Activated naive CD4-positive, alpha-beta T cell treated with anti-CD3 and anti-CD28 coated beads, Interleukin-2, amount 10 ng/mL, durations not matched to agents 7 days and 5 days (primary cell): ENCODE measurements around the gene CHADL.

Source experiments
- CTCF ChIA-PET: fragments of 350-600 bp; sonication (Branson Sonifier 250); formaldehyde crosslinking; loops from one replicate; lab custom pipeline; 2021; ENCODE audit warnings: antibody characterized with exemption; lab: Charles Lee
- DNase-seq: peaks from one replicate; pipeline ENCODE4 v3.0.0-alpha.2; 2020
- H3K27ac Mint-ChIP-seq: one replicate; pipeline ENCODE4 v1.8.0; 2021; ENCODE audit warnings: mild to moderate bottlenecking, moderate library complexity, mixed read lengths
- H3K27me3 Mint-ChIP-seq: one replicate; pipeline ENCODE4 v1.8.0; 2021; ENCODE audit warnings: mild to moderate bottlenecking, mixed read lengths
- H3K36me3 Mint-ChIP-seq: one replicate; pipeline ENCODE4 v1.8.0; 2021; ENCODE audit warnings: mixed read lengths
- H3K4me1 Mint-ChIP-seq: one replicate; pipeline ENCODE4 v1.8.0; 2021; ENCODE audit warnings: mixed read lengths
- H3K4me3 Mint-ChIP-seq: one replicate; pipeline ENCODE4 v1.8.0; 2021; ENCODE audit warnings: mild to moderate bottlenecking, moderate library complexity, mixed read lengths
- H3K9me3 Mint-ChIP-seq: one replicate; pipeline ENCODE4 v1.8.0; 2021; ENCODE audit warnings: mixed read lengths

CHADL gene

DNA sequence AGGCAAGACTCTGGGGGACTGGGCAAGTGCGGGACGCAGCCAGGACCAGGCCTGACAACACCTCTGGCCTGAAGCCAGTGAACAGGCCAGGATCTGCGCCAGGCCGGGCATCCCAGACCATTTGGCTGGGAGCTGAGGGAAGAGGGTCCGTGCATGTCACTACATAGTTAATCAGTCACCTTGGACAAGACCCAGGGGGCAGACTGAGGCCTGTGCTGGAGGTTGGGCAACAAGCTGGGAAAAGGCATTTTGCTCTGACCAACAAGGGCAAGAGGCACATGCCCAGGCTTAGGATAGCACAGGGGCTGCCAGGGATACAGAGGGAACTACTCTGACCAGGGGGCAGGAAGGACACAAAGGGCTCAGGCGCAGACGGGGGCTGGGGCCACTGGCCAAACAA is 7.0 kb upstream of the CHADL start:
- H3K36me3 Mint-ChIP-seq = peaks cover 34% of the 10 kb centered on the region
- CTCF ChIA-PET = no interaction called here
- H3K9me3 Mint-ChIP-seq = no peaks in the 10 kb centered on the region
- H3K4me3 Mint-ChIP-seq = no peak overlapping the region
- no peak for DNase-seq
- no peaks in the 10 kb centered on the region for H3K4me1 Mint-ChIP-seq
- H3K27ac Mint-ChIP-seq = no peak overlapping the region
- no peaks in the 10 kb centered on the region for H3K27me3 Mint-ChIP-seq

DNA sequence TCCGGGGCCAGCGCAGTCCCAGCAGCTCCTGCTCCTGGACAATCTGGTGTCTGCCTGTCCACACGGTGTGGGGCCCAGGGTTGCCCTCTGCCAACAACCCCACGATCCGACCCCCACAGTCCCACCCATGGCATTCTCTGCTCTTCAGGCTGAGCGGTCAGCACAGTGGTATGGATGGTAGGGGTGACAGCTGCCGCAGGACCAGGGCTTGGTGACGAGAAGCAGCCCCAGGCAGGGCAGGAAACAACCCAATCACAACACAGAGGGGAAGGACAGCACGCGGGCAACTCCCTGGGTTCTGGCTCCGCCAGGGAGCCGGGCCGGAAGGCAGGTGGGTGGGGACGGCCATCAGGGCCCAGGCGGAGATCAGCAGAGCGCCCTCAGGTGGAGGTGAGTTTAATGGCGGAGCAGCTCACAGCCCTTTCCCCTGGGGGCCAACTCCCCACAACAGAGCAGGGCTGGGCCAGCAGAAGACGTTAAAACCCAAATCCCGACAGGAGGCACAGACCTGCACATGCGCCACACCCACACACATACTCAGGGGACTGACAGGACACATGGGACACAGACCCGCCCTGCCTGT is 5.3 kb upstream of the CHADL start:
- Mint-ChIP-seq H3K4me3 (no peak overlapping the region), H3K9me3 (no peaks in the 10 kb centered on the region), H3K36me3 (peaks cover 28% of the 10 kb centered on the region), H3K27ac (no peak overlapping the region), H3K4me1 (no peaks in the 10 kb centered on the region), H3K27me3 (no peaks in the 10 kb centered on the region)
- no peak for DNase-seq
- CTCF ChIA-PET = interaction anchor here (0.9 kb wide), 1 partner anchor 70 kb away, joined by 3 read pairs; no protein-coding TSS in a partner anchor

GRCh38 chr22:41243361-41243760 is 2.6 kb upstream of the CHADL start:
- Mint-ChIP-seq H3K4me1 (peaks cover 3% of the 10 kb centered on the region), H3K4me3 (no peak overlapping the region), H3K27me3 (peaks cover 5% of the 10 kb centered on the region), H3K9me3 (no peaks in the 10 kb centered on the region), H3K27ac (no peak overlapping the region), H3K36me3 (peaks cover 17% of the 10 kb centered on the region)
- no peak for DNase-seq
- CTCF ChIA-PET = no interaction called here

DNA sequence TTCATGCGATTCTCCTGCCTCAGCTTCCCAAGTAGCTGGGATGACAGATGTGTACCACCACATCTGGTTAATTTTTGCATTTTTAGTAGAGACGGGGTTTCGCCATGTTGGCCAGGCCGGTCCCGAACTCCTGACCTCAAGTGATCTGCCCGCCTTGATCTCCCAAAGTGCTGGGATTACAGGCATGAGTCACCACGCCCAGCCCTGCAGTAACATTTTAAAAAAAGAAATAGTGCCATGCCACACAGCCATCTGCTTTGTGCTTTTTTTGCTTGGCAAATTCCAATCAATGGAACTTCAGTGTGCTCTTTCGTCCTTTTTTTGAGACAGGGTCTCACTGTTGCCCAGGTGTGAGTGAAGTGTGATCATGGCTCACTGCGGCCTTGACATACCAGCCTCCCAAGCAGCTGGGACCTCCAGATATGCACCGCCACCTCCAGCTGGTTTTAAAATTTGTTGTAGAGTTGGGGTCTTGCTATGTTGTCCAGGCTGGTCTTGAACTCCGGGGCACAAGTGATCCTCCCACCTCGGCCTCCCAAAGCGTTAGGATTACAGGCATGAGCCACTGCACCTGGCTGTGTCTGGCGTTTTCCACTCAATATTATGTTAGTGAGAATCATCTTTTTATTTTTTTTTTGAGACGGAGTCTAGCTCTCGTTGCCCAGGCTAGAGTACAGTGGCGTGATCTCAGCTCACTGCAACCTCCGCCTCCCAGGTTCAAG is 1.8 kb upstream of the CHADL start:
- peaks cover 3% of the 10 kb centered on the region for H3K4me1 Mint-ChIP-seq
- H3K4me3 Mint-ChIP-seq = no peak overlapping the region
- H3K27ac Mint-ChIP-seq = no peak overlapping the region
- DNase-seq = no peak
- peaks cover 5% of the 10 kb centered on the region for H3K27me3 Mint-ChIP-seq
- H3K36me3 Mint-ChIP-seq = peaks cover 14% of the 10 kb centered on the region
- H3K9me3 Mint-ChIP-seq = no peaks in the 10 kb centered on the region
- CTCF ChIA-PET = no interaction called here

DNA sequence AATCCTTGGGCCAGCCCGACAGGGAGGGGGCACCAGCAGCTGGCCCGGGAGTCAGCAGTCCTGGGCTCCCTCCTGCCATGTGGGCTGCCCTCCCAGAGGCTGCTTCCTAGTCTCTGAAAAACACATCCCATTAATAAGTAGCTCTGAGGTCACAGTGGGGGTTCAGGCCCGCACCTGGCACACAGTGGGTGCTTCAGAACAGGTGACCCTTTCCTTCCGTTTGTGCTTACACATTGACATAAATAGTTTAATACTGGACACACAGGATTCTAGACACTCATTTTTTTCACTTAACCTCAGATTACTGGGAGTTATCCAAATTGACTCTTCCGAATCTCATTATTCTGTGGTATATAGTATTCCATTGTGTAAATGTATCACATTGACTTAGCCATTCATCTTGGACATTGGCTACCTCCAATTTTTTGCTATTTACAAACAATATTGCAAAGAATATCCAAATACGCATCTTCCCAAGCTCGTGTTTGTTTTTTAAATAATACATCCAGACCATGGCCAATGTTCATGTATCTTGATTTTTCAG is 474 bp upstream of the CHADL start:
- Mint-ChIP-seq H3K4me3 (no peak overlapping the region), H3K36me3 (peaks cover 9% of the 10 kb centered on the region), H3K9me3 (no peaks in the 10 kb centered on the region), H3K27ac (peak overlapping the region; percentile 33), H3K27me3 (peaks cover 13% of the 10 kb centered on the region), H3K4me1 (peaks cover 6% of the 10 kb centered on the region)
- DNase-seq = no peak
- CTCF ChIA-PET = interaction anchor here (0.9 kb wide), 1 partner anchor 318 kb away, joined by 3 read pairs; no protein-coding TSS in a partner anchor

GRCh38 chr22:41239443-41240128 is 1.1 kb downstream of the CHADL start:
- CTCF ChIA-PET = no interaction called here
- H3K4me3 Mint-ChIP-seq = no peak overlapping the region
- no peak for DNase-seq
- peaks cover 6% of the 10 kb centered on the region for H3K4me1 Mint-ChIP-seq
- peaks cover 3% of the 10 kb centered on the region for H3K36me3 Mint-ChIP-seq
- peaks cover 15% of the 10 kb centered on the region for H3K27me3 Mint-ChIP-seq
- H3K9me3 Mint-ChIP-seq = no peaks in the 10 kb centered on the region
- H3K27ac Mint-ChIP-seq = no peak overlapping the region

GRCh38 chr22:41238570-41239442 is 1.9 kb downstream of the CHADL start:
- DNase-seq = no peak
- CTCF ChIA-PET = interaction anchor here (1.0 to 4.0 kb wide), 9 partner anchors 12 to 319 kb away, joined by 3 to 113 read pairs (median 7); partner anchors contain the start of genes EP300 and ZC3H7B
- Mint-ChIP-seq H3K36me3 (peaks cover 3% of the 10 kb centered on the region), H3K9me3 (no peaks in the 10 kb centered on the region), H3K4me1 (peaks cover 6% of the 10 kb centered on the region), H3K27ac (no peak overlapping the region), H3K4me3 (peak overlapping the region; percentile 13), H3K27me3 (peaks cover 15% of the 10 kb centered on the region)

DNA sequence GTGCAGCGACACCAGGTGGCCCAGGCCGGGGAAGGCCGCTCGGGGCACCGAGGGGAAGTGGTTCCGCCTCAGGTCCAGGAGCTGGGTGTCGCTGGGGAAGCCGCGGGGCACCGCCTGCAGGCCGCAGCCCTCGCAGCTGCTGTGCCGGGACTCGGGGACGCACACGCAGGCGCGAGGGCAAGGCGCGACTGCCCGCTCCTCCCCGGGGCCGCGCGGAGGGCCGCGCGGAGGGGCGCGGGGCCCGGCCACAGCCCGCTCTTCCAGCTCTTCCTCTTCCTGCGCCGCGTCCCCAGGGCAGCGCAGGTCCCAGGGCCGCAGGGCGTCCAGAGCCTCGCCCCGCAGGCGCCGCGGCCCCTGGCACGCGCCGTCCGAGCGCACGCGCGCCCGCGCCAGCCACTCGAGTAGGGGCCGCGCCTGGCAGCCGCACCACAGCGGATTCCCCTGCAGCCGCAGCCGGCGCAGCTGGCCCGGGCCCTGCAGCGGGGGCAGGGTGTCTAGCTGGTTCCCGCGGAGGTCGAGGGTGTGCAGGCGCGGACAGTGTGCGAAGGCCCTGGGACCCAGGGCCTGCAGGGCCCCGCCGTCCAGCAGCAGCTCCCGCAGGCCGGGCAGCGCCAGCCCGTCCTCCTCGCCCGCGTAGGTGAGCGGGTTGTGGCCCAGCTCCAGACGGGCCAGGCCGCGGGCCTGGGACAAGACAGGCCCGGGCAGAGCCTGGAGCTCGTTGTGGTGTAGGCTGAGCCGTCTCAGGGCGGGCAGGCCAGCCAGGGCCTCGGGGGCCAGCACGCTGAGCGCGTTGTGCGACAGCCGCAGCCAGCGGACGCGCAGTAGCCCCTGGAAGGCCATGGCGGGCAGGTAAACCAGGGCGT is 2.8 kb downstream of the CHADL start:
- CTCF ChIA-PET = interaction anchor here (0.6 to 4.0 kb wide), 34 partner anchors 9 to 356 kb away, joined by 3 to 113 read pairs (median 4); partner anchors contain the start of genes EP300, RANGAP1 and ZC3H7B
- H3K9me3 Mint-ChIP-seq = no peaks in the 10 kb centered on the region
- peaks cover 15% of the 10 kb centered on the region for H3K27me3 Mint-ChIP-seq
- DNase-seq = peak; percentile 92
- H3K4me3 Mint-ChIP-seq = peak overlapping the region; percentile 71
- no peak overlapping the region for H3K27ac Mint-ChIP-seq
- H3K4me1 Mint-ChIP-seq = peaks cover 6% of the 10 kb centered on the region
- peaks cover 3% of the 10 kb centered on the region for H3K36me3 Mint-ChIP-seq

DNA sequence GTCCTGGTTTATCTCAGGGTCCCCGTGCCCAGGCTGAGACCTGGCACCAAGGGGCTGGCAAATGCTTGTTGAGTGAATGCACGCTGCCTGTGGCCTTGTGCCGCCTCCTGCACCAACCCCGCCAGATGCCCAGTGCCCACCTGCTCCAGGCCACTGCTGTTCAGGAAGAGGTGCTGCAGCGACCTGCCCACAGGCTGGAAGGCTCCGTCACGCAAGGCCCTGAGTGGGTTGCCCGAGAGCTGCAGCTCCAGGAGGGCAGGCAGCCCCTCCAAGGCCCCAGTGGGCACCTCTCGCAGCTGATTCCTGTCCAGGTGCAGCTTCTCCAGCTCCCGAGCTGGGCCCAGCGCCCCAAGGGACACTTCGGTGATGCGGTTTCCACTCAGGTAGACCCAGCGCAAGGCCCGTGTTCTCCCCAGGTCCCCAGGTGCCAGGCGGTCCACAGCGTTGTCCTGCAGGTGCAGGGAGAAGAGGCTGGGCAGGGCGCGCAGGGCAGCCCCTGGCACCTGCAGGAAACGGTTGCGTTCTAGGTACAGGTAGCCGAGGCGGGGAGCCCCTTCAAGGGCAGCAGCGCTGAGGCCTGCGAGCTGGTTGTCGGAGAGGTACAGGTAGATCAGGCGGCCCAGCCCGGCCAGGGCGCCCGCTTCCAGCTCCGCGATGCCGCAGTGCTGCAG is 3.6 kb downstream of the CHADL start:
- no peaks in the 10 kb centered on the region for H3K9me3 Mint-ChIP-seq
- no peak for DNase-seq
- H3K36me3 Mint-ChIP-seq = peaks cover 3% of the 10 kb centered on the region
- CTCF ChIA-PET = interaction anchor here (0.8 to 4.0 kb wide), 31 partner anchors 11 to 355 kb away, joined by 3 to 113 read pairs (median 4); partner anchors contain the start of genes EP300 and RANGAP1
- peaks cover 15% of the 10 kb centered on the region for H3K27me3 Mint-ChIP-seq
- H3K4me1 Mint-ChIP-seq = peaks cover 6% of the 10 kb centered on the region
- no peak overlapping the region for H3K27ac Mint-ChIP-seq
- peak overlapping the region; percentile 71 for H3K4me3 Mint-ChIP-seq

DNA sequence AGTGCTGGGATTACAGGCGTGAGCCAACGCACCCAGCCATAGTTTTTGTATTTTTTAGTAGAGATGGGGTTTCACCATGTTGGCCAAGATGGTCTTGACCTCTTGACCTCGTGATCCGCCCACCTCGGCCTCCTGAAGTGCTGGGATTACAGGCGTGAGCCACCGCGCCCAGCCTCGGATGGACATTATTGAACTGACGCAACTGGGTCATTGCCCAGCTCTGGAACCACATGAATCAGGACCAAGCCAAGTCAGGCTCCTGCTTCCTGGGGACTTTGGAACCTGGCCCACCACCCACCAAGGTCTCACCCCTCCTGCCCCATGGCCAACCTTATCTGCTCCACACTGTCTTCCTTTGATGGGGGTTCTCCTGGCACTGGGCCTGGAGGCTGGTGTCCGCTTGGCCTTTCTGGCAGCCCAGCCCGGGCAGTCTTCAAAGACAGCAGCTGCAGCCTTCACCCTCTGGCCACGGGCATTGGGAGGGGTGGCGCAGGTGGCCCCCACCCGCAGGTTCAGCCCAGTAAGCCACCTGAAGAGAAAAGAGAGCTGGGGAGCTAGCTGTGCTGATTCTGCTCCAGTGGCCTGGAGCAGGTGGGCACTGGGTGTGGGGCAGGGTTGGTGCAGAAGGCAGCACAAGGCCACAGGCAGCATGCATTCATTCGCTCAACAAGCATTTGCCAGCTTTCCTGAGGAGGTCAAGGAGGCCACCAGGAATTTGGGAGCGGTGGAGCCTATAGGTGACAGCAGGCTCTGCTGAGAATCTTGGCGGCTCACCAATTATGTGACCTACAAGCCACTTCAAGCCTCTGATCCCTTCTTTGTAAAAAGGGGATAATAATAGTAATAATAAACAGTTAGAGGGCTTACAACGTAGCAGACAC is 5.7 kb downstream of the CHADL start:
- CTCF ChIA-PET = interaction anchor here (4.0 kb wide), 1 partner anchor 312 kb away, joined by 113 read pairs; no protein-coding TSS in a partner anchor
- peaks cover 6% of the 10 kb centered on the region for H3K4me1 Mint-ChIP-seq
- no peak overlapping the region for H3K4me3 Mint-ChIP-seq

DNA sequence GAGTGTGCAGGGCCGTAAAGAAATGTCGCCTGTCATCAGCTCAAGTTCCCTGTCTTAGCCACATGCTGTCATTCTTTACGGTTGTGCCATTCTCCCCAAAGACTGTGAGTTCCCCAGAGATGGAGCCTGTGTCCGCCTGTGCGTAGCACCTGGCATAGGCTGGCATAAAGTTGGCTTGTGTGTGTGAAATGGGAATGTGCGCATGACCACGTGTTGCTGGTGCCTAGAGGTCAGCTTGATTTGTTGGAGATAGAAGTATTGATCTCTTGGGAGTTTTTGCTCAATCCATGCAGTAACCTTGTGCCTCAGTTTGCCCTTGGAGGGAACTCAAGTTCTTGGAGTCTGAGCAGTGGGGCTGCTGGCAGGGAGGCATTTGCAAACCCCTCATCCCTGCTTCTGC is 9.4 kb downstream of the CHADL start:
- H3K27me3 Mint-ChIP-seq = peaks cover 4% of the 10 kb centered on the region
- H3K4me3 Mint-ChIP-seq = no peak overlapping the region
- no peaks in the 10 kb centered on the region for H3K9me3 Mint-ChIP-seq
- CTCF ChIA-PET = interaction anchor here (0.8 kb wide), 1 partner anchor 309 kb away, joined by 4 read pairs; no protein-coding TSS in a partner anchor
- peaks cover 9% of the 10 kb centered on the region for H3K36me3 Mint-ChIP-seq
- no peak overlapping the region for H3K27ac Mint-ChIP-seq
- H3K4me1 Mint-ChIP-seq = no peaks in the 10 kb centered on the region
- DNase-seq = no peak

More for the DNA sequence above, 5.7 kb downstream of the CHADL start:
- Mint-ChIP-seq H3K9me3 (no peaks in the 10 kb centered on the region), H3K27me3 (peaks cover 15% of the 10 kb centered on the region), H3K36me3 (peaks cover 4% of the 10 kb centered on the region), H3K27ac (no peak overlapping the region)
- DNase-seq = no peak
